Spleen (tissue), 7 donors: ENCODE results near the gene CCNY.

Source experiments
- CTCF ChIP-seq, 11 experiments: fragments of 200-600 bp in 7 of 11; fragments of 450-650 bp in 4 of 11; sonication (generic) in 4 of 11; IDR thresholded peaks in 8 of 11; conservative IDR thresholded peaks in 3 of 11; 1 replicate in 7 of 11; 2 replicates in 4 of 11; pipeline versions ENCODE4 v1.4.0 to v1.8.0; 2016 to 2021; ENCODE audit warnings: antibody characterized with exemption in 11 of 11, inconsistent platforms in 4 of 11, mild to moderate bottlenecking in 1 of 11
- POLR2A ChIP-seq, 3 donors: fragments of 450-650 bp; IDR thresholded peaks; one replicate each; pipeline ENCODE4 v1.5.1; 2017; ENCODE audit warnings: antibody characterized with exemption in 3 of 3, mild to moderate bottlenecking in 1 of 3
- POLR2AphosphoS5 ChIP-seq, 3 donors: sonication (generic); formaldehyde crosslinking; IDR thresholded peaks; one replicate each; pipeline ENCODE4 v1.5.1; 2017; ENCODE audit warnings: antibody characterized with exemption in 3 of 3
- donor health status: DM: no; HTN: no; CAD: no; lungs with moderate emphysema.
- donor health status: DM: no; HTN: no; CAD: no.
- donor health status: DM: no; HTN: no; CAD: no.

GRCh38 chr10:35307297-35307696 is 29.0 kb upstream of the CCNY start:
- no peak for TF ChIP-seq CTCF (IDR thresholded peaks at IDR 0.05 in 8 of 11, conservative IDR thresholded peaks at IDR 0.05 in 3 of 11)
- TF ChIP-seq POLR2A (IDR thresholded peaks at IDR 0.05): no peak
- TF ChIP-seq POLR2AphosphoS5 (IDR thresholded peaks at IDR 0.05): no peak
